HG02943 (cell line): ENCODE measurements around the gene PADI6.

Source experiments
- ATAC-seq: cut with Tn5 transposase; IDR thresholded peaks from one replicate; pipeline ENCODE4 v1.9.1; 2021; ENCODE audit warnings: mild to moderate bottlenecking, low read depth, moderate library complexity; ENCODE audit not compliant: unreplicated experiment

Gene PADI6

GRCh38 chr1:17433261-17433660 lies 61.3 kb downstream of the PADI6 start:
- no peak for ATAC-seq

DNA sequence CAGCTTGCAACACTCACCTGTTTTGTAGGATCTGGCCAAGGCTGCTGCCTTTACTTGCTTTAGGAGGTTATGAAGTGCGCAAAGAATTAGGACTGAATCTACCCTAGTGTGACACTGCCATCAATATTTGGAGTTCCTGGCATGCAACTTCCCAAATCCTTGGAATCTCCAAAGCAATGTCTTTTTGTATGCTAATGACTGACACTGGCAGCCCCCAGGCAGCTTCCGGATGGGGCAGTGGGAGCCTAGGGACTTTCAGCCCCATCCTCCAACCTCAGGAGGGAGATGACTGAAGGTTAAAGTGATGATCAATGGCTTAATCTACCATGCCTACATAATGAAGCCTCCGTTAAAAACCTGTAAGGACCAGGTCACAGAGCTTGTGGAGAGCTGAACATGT lies 62.0 kb downstream of the PADI6 start:
- ATAC-seq = no peak

GRCh38 chr1:17434601-17435000 lies 62.6 kb downstream of the PADI6 start:
- no peak for ATAC-seq

DNA sequence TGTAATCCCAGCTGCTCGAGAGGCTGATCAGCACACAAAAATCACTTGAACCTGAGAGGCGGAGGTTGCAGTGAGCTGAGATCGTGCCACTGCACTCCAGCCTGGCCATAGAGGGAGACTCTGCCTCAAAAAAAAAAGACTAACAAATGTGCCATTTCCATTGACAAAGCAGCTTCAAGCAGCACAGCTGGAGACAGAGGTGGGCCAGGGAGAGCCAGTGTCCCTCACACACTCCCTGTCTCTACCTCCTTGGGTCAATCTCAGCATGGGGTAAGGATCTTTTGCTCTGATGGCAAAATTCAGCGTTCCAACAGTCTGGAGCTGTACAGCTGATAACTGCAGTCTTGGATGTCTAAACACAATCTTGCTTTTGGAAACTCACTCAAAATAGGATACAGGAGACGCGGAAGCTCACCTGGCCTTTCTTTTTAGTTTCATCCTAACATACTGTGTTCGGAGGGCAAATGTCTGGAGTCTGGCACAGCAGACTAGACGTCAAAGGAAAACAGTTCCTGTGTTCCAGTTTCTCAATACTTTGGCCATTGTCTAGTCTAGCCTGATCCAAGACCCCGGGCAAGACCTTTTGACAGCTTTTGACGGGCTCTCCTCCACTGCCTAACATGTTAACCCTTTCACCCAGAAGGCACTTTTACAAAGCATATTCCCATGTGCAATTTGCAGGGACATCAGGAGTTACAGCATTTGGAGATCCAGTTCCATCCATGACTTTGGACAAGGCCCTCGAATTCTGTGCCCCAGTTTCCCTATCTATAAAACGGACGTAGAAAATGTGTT lies 64.6 kb downstream of the PADI6 start:
- no peak for ATAC-seq

DNA sequence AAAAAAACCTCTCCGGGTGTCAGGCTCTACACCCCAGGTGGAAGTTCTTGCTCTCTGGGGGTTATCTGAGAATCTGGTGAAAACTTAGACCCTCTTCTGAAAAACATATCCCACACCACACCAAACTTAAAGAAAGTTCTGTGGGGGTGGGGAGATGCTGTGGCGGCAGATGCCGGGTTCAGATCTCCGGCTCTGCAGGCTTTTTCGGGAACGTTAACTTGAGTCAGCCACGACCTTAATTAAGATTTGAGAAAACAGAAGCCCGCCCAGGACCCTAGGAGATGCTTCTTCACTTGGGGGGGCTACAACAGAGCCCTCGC lies 65.2 kb downstream of the PADI6 start:
- no peak for ATAC-seq

GRCh38 chr1:17437580-17438317 lies 65.8 kb downstream of the PADI6 start:
- peak; percentile 22 for ATAC-seq

DNA sequence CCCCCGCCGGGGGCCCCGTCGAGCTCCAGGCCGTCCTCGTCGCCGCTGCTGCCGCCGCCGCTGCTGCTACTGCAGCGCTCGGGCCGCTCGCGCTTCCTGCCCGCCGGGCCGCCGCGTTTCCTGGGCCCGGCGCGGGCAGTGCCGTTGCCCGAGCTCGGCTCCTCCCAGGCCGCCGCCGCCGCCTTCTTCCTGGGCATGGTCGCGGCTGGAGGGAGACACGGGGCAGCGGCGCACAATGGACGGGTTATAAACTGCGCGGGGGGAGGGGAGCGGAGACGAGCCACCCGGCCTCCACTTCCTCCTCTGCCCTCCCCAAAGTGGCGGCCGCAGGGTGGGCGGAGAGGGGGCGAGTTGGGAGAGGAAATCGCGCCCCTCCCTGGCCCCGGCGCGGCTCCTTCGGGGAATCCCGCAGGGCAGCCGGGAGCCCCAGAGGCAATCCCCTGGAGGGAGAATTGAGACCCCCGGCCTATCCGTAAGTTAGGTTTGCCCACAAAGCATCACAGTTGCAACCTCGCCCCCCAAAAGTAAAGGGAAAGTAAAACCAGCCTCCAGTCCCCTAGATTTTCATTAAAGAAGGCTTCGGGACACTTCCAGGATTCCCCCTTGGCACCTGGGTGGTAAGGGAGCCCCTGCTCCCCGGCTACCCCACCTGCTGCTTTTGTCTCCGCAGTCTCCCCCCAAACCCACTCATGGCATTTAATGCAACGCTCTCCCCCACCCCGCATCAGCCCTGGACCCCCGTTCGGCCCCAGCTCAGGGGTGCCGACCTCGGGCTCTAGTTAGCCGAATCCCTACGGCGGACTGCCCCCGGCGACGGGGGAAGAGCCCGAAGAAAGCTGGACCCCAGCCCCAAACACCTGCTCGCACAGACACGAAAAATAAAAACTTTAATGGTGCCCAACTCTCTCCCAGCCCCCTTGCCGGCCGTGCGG lies 66.6 kb downstream of the PADI6 start:
- peak; percentile 43 for ATAC-seq

DNA sequence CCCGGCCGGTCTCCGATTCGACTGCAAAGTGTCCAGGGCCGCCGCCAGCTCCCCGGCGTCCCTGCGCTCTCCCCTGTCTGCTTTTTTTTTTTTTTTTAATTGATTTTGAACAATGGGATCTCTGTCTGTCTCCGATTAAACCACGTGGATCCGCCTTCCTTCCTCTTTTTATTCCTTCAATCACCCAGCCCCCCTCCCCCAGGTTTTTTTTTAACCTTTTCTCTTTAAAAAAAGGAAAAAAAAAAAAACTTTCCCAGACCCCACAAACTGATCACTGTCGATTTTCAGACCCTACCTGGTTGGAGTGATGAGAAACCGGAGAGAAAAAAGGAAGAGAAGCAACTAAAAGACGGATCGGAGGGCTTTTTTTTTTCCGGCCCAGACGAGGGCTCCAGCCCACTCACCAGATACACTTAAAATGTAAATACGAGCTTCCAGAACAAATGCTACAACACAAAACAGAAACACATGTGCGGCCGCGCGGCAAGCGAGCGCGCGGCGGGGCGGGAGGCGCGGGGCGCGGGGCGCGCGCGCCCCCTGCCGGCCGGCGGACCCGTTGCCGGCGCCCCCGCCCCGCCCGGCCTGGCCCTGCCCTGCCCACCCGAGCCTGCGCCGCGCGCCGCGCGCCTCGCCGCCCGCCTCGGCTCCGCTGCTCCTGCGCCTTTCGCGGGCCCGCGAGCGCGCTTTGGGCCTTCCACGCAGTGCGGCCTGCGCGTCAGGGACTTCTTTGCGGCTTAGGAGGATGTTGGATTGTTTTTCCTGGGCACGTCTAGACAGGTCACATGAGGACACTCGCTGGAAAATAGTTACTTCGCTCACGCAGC lies 67.5 kb downstream of the PADI6 start, which contains the start of gene RCC2:
Gene RCC2 (minus strand): TSS at position 428 of the 824 bp plus-strand sequence. CDS start 1,163 bp downstream, outside the sequence.
- ATAC-seq = peak; percentile 43

- ATAC-seq = no peak
Observed at GRCh38 chr1:17440074-17440826, 68.3 kb downstream of the PADI6 start.

DNA sequence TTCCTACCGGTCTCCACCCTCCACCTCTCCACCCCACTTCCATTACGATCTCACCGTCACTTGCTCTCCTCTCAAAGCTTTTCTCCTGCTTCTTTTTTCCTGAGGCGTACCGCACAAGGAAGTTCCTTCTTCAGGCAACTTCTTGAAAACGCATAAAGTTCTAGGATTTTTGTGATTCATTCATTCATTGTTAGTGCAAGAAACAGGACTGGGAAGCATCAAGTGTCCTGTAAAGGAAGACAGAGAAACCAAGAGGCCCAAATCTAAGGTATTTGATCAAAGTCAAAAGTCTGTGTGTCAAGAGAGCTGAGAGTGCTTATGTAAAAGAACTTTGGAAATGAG lies 68.8 kb downstream of the PADI6 start:
- no peak for ATAC-seq

GRCh38 chr1:17441265-17441992 lies 69.4 kb downstream of the PADI6 start:
- no peak for ATAC-seq

- no peak for ATAC-seq
Observed at GRCh38 chr1:17441993-17442357, 70.0 kb downstream of the PADI6 start.

DNA sequence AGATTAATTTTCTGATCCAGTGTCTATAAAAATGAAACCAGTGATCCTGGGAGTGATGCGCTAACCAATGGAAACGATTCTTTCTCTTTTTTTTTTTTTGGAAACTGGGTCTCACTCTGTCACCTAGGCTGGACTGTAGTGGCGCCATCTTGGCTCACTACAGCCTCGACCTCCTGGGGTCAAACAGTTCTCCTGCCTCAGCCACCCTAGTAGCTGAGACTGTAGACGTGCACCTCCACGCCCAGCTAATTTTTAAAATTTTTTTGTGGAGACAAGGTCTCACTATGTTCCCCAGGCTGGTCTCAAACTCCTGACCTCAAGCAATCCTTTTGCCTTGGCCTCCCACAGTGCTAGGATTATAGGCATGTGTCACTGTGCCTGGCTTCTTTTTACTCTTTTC lies 70.8 kb downstream of the PADI6 start:
- no peak for ATAC-seq

DNA sequence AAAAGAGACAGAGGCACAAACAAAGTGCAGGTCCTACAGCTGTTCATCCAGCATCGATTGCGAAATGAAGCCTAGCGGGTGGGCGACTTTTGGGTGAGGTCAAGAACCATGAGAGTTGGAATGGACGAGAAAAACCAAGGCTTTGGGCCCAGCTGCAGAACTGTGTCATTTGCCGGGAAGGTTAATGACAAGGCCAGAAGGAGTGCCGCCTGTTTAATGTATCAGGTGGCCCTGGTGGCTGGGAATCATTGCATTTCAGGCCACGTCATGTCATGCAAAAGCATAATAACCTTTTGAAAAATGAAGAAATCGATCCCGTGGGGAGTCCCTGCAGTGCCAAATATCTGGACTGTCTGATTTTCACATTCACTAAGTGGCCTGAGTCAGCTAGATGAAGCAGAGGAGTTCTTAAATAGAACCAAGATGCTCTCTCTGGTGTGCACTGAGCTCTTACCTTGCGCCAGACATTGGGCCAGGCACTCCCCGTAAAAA lies 75.6 kb downstream of the PADI6 start:
- ATAC-seq = no peak
